ENCODE data around the gene PSG3.
"Not testable (repeated sequence)": the region's sequence is repeated elsewhere in the genome, so short reads cannot be mapped to it uniquely, and the experiment has no call there.

Gene PSG3

GRCh38 chr19:42695811-42696503 is 44.3 kb downstream of the PSG3 start:
- DNase-seq (ENCODE audit: low spot score): no peak

GRCh38 chr19:42693760-42694350 is 46.4 kb downstream of the PSG3 start:
- peak; percentile 63 for DNase-seq (ENCODE audit: low spot score)

- peak; percentile 17 for DNase-seq (ENCODE audit: low spot score)
Measured at GRCh38 chr19:42683917-42684513, 56.3 kb downstream of the PSG3 start.

DNA sequence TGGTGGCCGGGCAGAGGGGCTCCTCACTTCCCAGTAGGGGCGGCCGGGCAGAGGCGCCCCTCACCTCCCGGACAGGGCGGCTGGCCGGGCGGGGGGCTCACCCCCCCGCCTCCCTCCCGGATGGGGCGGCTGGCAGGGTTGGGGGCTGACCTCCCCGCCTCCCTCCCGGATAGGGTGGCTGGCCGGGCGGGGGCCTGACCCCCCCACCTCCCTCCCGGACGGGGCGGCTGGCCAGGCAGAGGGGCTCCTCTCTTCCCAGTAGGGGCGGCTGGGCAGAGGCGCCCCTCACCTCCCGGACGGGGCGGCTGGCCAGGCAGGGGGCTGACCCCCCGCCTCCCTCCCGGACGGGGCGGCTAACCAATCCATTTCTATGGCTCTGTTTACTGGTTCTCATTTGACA is 64.0 kb downstream of the PSG3 start:
- DNase-seq (ENCODE audit: low spot score): not testable (repeated sequence)

DNA sequence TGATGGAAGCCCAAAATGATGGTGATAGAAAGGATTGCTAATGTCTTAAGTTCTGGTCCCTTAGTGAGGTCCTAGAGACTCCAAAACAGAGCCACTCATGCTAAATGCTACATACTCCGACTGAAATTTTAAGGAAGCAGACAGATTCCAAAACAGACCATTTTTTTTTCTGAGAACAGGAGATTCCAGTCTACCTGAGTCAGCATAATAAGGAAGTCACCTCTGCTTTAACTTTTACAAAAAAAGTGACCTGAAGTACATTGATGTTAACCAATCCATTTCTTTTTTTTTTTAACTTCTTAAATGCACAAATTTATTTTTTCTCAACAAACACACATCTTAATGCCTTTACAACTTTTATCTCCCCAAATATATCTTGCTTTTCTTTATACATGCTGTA is 65.7 kb downstream of the PSG3 start:
- not testable (repeated sequence) for DNase-seq (ENCODE audit: low spot score)

Data from hepatic stellate cell (primary cell).